Measurements from ENCODE around the gene OBSL1.

OBSL1 gene

DNA sequence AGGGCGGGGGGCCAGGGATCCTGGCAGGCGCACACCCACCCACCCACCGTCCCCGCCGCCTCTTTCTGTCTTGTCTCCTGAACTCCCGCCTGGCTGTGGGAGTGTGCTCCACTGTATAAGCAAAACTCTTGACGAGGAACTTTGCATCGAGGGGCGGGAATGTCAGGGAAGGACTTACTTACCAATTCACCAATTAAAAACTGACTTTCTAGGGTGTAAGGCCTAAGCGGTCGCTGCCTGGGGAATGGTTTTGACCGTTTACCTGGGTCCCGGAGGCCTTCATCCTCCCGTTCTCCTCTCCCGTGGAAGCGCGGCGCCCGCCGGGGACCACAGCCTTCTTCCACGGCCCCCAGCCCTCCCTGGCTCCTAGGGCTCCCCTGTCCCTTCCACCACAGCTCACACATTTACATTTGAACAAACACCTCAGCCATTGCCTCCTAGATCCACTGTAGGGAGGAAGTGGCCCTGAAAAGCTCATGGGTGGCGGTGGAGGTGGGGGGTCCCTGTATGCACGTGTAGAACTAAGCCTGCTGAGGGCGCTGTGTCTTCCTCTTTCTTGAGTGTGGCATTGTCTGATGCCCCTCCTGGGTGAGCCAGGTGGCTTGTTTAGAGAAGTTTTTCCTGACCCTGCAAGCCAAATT, 48.2 kb downstream of the OBSL1 start:
- no peak for TF ChIP-seq REST (IDR thresholded peaks at IDR 0.05; ENCODE audit: low read depth)
- TF ChIP-seq YY1 (IDR thresholded peaks at IDR 0.05; ENCODE audit: low read depth) = no peak

GRCh38 chr2:219522111-219523030, 49.0 kb downstream of the OBSL1 start:
- TF ChIP-seq YY1 (IDR thresholded peaks at IDR 0.05; ENCODE audit: low read depth) (no peak), TAF1 (IDR thresholded peaks at IDR 0.05; ENCODE audit: low read depth) (no peak), REST (IDR thresholded peaks at IDR 0.05; ENCODE audit: low read depth) (no peak), FOXM1 (IDR thresholded peaks at IDR 0.05; ENCODE audit: borderline replicate concordance, low read depth) (no peak), CEBPB (IDR thresholded peaks at IDR 0.05) (no peak), RAD21 (IDR thresholded peaks at IDR 0.05; ENCODE audit: low read depth) (no peak), TEAD4 (IDR thresholded peaks at IDR 0.05) (no peak), USF1 (IDR thresholded peaks at IDR 0.05) (no peak), EP300 (IDR thresholded peaks at IDR 0.05; ENCODE audit: borderline replicate concordance) (no peak), ZBTB7A (IDR thresholded peaks at IDR 0.05; ENCODE audit: low read depth) (no peak), TCF12 (IDR thresholded peaks at IDR 0.05; ENCODE audit: low read depth) (no peak), NFIC (IDR thresholded peaks at IDR 0.05) (no peak), CREB1 (IDR thresholded peaks at IDR 0.05; ENCODE audit: low read depth) (no peak), MAX (IDR thresholded peaks at IDR 0.05) (no peak), EGR1 (IDR thresholded peaks at IDR 0.05) (no peak)

GRCh38 chr2:219521066-219521880, 50.1 kb downstream of the OBSL1 start:
- TF ChIP-seq FOXM1 (IDR thresholded peaks at IDR 0.05; ENCODE audit: borderline replicate concordance, low read depth) = no peak
- TF ChIP-seq RAD21 (IDR thresholded peaks at IDR 0.05; ENCODE audit: low read depth) = peak; percentile 59
- TF ChIP-seq TEAD4 (IDR thresholded peaks at IDR 0.05) = 0 out of 2 replicates have a peak, but pooled peaks have one; percentile 16
- peak; percentile 82 for TF ChIP-seq ZBTB7A (IDR thresholded peaks at IDR 0.05; ENCODE audit: low read depth)
- TF ChIP-seq CREB1 (IDR thresholded peaks at IDR 0.05; ENCODE audit: low read depth) = no peak
- TF ChIP-seq TCF12 (IDR thresholded peaks at IDR 0.05; ENCODE audit: low read depth) = no peak
- no peak for TF ChIP-seq EGR1 (IDR thresholded peaks at IDR 0.05)
- TF ChIP-seq YY1 (IDR thresholded peaks at IDR 0.05; ENCODE audit: low read depth) = no peak
- 0 out of 2 replicates have a peak, but pooled peaks have one; percentile 25 for TF ChIP-seq MAX (IDR thresholded peaks at IDR 0.05)
- TF ChIP-seq REST (IDR thresholded peaks at IDR 0.05; ENCODE audit: low read depth) = no peak
- TF ChIP-seq TAF1 (IDR thresholded peaks at IDR 0.05; ENCODE audit: low read depth) = no peak
- no peak for TF ChIP-seq EP300 (IDR thresholded peaks at IDR 0.05; ENCODE audit: borderline replicate concordance)
- TF ChIP-seq USF1 (IDR thresholded peaks at IDR 0.05) = no peak
- TF ChIP-seq CEBPB (IDR thresholded peaks at IDR 0.05) = no peak
- no peak for TF ChIP-seq NFIC (IDR thresholded peaks at IDR 0.05)
